Mucosa of stomach (tissue), 1 donor: ENCODE data around the gene ALKBH7.
A peak's percentile ranks its signal among the peaks of the same experiment; 100 is the strongest.

Experiments used
- H3K27me3 ChIP-seq: one replicate; pipeline ENCODE4 v1.7.0; 2013; ENCODE audit warnings: mild to moderate bottlenecking, low read length; ENCODE audit not compliant: control insufficient read depth, insufficient read depth
- H3K36me3 ChIP-seq: one replicate; pipeline ENCODE4 v1.7.0; 2013; ENCODE audit warnings: low read length; ENCODE audit not compliant: control insufficient read depth, insufficient read depth
- H3K4me1 ChIP-seq: one replicate; pipeline ENCODE4 v1.7.0; 2013; ENCODE audit warnings: mild to moderate bottlenecking, low read length; ENCODE audit not compliant: control insufficient read depth, insufficient read depth
- H3K4me3 ChIP-seq: one replicate; pipeline ENCODE4 v1.7.0; 2013; ENCODE audit warnings: low read length
- H3K9ac ChIP-seq: one replicate; pipeline ENCODE4 v1.7.0; 2013; ENCODE audit warnings: mild to moderate bottlenecking, low read length, moderate library complexity
- H3K9me3 ChIP-seq: one replicate; pipeline ENCODE4 v1.7.0; 2013; ENCODE audit warnings: mild to moderate bottlenecking, low read length, moderate library complexity; ENCODE audit not compliant: control insufficient read depth
- donor health status: Pancreatic carcinoma.

ALKBH7 gene

DNA sequence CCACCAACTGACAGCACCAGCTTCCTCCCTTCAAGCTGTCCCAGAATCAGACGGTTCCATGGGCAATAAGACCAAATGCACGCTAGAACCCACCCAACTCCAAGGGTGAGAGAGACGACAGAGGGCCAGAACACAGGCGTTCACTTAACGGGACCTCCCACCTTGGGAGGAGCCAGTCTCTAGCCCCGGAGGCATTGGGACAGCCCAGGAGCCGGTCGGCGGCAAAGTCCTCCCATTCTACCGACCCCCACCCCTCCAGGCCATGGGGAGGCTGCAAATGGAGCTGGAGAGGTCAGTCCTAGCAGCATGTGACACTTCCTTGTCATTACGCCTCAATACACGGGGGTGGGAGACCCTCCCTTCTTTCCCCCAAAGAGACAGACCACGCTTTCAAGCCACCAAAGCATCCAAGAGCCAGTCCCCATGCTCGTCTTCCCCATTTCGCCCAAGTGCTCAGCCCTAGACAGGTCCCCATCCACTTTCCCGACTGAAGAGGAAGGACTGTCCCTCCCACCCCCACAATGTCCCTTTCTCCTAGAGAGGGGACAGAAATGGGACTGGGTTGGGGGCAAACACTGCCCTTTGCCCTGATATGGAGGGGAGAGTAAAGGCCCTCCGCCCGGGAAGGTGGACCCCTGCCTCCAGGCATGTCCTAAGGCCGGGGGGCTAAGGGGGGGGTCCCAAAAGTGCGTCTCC, 51.1 kb downstream of the ALKBH7 start:
- H3K4me1 ChIP-seq = peaks cover 15% of the 10 kb centered on the region
- no peaks in the 10 kb centered on the region for H3K27me3 ChIP-seq
- H3K9ac ChIP-seq = peak overlapping the region; percentile 93
- no peaks in the 10 kb centered on the region for H3K9me3 ChIP-seq
- H3K4me3 ChIP-seq = peak overlapping the region; percentile 55
- peaks cover 8% of the 10 kb centered on the region for H3K36me3 ChIP-seq

DNA sequence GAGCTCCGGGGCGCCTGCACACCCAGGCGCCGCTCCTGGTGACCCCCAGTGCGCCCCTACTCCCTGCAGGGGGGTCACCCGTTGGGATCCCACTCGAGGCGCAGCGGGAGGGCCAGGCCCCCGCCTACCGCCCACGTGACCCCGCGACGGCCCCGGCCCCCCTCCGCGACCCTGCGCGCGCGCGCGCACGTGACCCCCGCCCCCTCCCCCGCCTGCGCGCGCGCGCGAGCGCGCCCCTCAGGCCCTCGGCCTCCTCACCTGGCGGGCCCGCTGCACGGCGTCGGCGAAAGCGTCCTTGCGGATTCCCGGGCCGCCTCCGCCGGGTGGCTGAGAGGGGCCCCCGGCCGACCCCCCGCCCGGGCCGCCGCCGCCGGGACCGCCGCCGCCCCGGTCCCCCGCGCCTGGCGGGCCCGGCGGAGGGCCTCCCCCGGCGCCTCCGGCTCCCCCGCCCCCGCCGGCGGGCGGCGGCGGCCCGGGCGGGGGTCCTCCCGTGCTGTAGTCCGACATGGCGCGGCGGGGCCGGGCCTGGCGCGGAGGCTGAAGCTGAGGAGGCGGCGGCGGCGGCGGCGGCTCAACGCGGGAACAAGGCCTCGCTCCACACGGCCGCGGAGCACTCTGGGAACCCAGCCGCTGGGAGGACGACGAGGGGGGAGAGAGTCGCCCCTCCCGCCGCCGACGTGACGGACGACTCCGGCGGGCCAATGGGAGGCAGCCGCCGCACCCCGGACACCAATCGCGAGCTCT, 51.8 kb downstream of the ALKBH7 start, which contains the start of gene KHSRP:
KHSRP (minus strand) TSS at position 617 of the 744 bp plus-strand sequence; CDS start at position 507, 110 bp downstream.
- peak within 1 kb of the TSS; percentile 55 for H3K4me3 ChIP-seq
- H3K9ac ChIP-seq = peak within 1 kb of the TSS; percentile 93
- H3K27me3 ChIP-seq = no peaks in the 10 kb centered on the region
- H3K36me3 ChIP-seq = peaks cover under 1% of the 10 kb centered on the region
- no peaks in the 10 kb centered on the region for H3K9me3 ChIP-seq
- peaks cover 15% of the 10 kb centered on the region for H3K4me1 ChIP-seq
